Measurements from ENCODE around the gene CHL1. TPM values are rescaled to one million over a fixed set of nuclear protein-coding genes. Genes with fewer than 3 reads are reported as not detected.
"Not testable (repeated sequence)": the region's sequence is repeated elsewhere in the genome, so short reads cannot be mapped to it uniquely, and the experiment has no call there.

The CHL1 gene
- total and polyA plus RNA-seq, 12 donors: 0.55 to 28.8 (median 2.2) TPM

DNA sequence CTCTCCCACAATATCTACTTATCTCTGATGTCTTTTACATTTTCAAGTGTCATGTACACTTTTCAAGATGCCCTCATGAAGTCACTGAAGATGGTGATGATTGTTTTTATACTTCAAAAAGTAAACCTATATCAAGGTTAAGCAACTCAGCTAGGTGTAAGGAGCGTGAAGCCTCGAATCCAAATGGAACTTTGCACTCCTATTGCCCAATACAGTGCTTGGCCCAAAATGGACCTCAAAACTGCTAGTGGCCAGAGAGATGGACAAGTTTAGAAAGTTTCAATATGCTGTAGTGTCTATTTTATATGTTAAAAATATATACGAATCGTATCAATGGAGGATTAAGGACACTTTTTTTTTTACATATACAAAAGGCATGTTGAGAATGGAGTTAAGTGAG, 167.7 kb downstream of the CHL1 start:
- Histone ChIP-seq H3K36me3 (no peaks in the 10 kb centered on the region), H3K9me3 (peaks cover 0 to 20% (median 0%) of the 10 kb centered on the region in 11 donors), H3K27ac (no peak overlapping the region), H3K27me3 (no peaks in the 10 kb centered on the region), H3K4me1 (no peaks in the 10 kb centered on the region), H3K4me3 (no peak overlapping the region)
- ATAC-seq (no peak), DNase-seq (no peak)
- TF ChIP-seq CTCF (IDR thresholded peaks at IDR 0.05): no peak
- intact Hi-C loops (cut with DNase I): no loop called here
- WGBS, 2 donors: 80 to 88% methylated on average over 4 of the region's 4 CpGs

DNA sequence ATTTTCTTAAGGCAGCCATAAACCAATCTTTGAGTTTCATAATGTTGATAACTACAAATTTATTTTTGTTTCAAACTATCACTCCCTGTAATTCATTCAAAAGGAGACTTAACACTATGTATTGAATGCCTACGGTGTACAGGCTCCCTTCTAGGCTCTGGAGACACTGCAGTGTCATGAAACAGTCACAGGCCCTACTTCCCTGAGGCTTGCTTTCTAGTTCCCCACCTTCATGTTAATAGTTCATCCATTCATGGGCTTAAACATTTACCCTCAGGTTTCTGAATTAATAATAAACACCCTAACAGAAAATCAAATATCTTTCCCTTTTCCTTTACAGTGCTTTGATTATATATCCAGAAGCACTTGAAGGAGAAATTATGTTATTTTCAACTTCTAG, 168.7 kb downstream of the CHL1 start:
- DNase-seq (no peak), ATAC-seq (no peak)
- intact Hi-C loops (cut with DNase I): no loop called here
- H3K9me3 ChIP-seq: peaks cover 0 to 29% (median 0%) of the 10 kb centered on the region in 11 donors
- no peak overlapping the region for H3K4me3 ChIP-seq
- 38 to 51% methylated on average over 1 of the region's 1 CpG for WGBS, 2 donors
- H3K36me3 ChIP-seq: no peaks in the 10 kb centered on the region
- no peak for TF ChIP-seq CTCF (IDR thresholded peaks at IDR 0.05)
- no peaks in the 10 kb centered on the region for H3K4me1 ChIP-seq
- H3K27ac ChIP-seq: no peak overlapping the region
- no peaks in the 10 kb centered on the region for H3K27me3 ChIP-seq

DNA sequence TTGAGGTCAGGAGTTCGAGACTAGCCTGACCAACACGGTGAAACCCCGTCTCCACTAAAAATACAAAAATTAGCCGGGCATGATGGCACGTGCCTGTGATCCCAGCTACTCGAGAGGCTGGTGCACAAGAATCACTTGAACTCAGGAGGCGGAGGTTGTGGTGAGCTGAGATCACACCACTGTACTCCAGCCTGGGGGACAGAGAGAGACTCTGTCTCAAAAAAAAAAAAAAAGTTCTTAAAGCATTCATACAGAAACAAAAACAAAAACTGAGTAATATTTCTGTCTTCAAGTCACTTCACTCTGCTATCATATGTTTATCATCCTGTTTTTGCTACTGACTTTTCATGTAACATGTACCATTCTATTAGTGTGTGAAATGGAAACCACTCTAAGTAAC, 169.7 kb downstream of the CHL1 start:
- H3K9me3 ChIP-seq: peaks cover 0 to 38% (median 0%) of the 10 kb centered on the region in 11 donors
- H3K27ac ChIP-seq; ATAC-seq; H3K4me1 ChIP-seq; H3K36me3 ChIP-seq; H3K4me3 ChIP-seq; intact Hi-C loops (cut with DNase I); DNase-seq; H3K27me3 ChIP-seq: not testable (repeated sequence)
- WGBS, 2 donors: 77 to 81% methylated on average over 7 of the region's 7 CpGs

DNA sequence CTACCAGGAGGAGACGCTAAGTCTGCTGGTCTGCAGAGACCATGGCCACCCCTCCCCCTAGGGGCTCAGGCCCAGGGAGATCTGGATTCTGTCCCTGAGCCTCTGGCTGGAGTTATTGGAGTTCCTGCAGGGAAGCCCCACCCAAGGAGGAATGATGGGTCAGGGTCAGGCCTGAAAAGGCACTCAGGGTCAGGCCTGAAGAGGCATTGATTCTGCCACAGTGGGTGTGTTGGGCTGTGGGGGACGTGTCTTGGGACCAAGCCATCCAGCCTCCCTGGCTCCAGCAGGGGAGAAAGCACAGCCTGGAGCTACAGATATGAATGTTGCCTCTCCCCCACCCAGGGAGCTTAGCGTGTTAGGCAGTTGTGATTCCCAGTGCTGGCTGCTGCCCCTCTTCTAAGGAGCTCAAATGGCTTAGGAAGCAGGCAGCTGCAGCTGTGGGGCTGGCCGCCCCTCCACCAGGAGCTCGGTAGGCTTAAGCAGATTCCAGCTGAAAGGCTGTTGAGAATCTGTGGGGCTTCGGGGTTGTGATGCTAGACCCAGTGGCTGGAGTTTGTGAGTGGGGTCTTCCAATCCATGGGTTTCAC, 176.7 kb downstream of the CHL1 start:
- no peaks in the 10 kb centered on the region for H3K27me3 ChIP-seq
- TF ChIP-seq CTCF (IDR thresholded peaks at IDR 0.05): no peak
- H3K9me3 ChIP-seq: peaks cover 0 to 27% (median 0%) of the 10 kb centered on the region in 11 donors
- no peak overlapping the region for H3K27ac ChIP-seq
- ATAC-seq: no peak
- intact Hi-C loops (cut with DNase I): no loop called here
- WGBS, 2 donors: 63 to 64% methylated on average over 6 of the region's 6 CpGs
- H3K4me1 ChIP-seq: no peaks in the 10 kb centered on the region
- H3K36me3 ChIP-seq: no peaks in the 10 kb centered on the region
- DNase-seq: no peak
- no peak overlapping the region for H3K4me3 ChIP-seq

GRCh38 chr3:374459-374858, 177.9 kb downstream of the CHL1 start:
- Histone ChIP-seq H3K4me3 (no peak overlapping the region), H3K36me3 (no peaks in the 10 kb centered on the region), H3K27me3 (peaks cover 0 to 4% (median 0%) of the 10 kb centered on the region in 7 donors), H3K27ac (peak overlapping the region in 1 of 10 donors; percentile 16), H3K9me3 (peaks cover 0 to 16% (median 0%) of the 10 kb centered on the region in 11 donors), H3K4me1 (no peaks in the 10 kb centered on the region)
- no peak for TF ChIP-seq CTCF (IDR thresholded peaks at IDR 0.05)
- WGBS, 2 donors: 44 to 46% methylated on average over 1 of the region's 1 CpG
- intact Hi-C loops (cut with DNase I): no loop called here
- ATAC-seq (peak in 2 of 8 donors; percentile 71 to 86), DNase-seq (no peak)
